Activated T-cell treated with anti-CD3 and anti-CD28 coated beads, Interleukin-2, amount 50 U/mL, for 24 hours (primary cell): ENCODE measurements around the gene SPPL2B.

Source experiments
- DNase-seq: peaks from one replicate; pipeline ENCODE4 v3.0.0-alpha.2; 2020
- H3K27ac Mint-ChIP-seq: 2 replicates; pipeline ENCODE4 v1.8.0; 2020; ENCODE audit warnings: mild to moderate bottlenecking, mixed read lengths
- H3K27me3 Mint-ChIP-seq: 2 replicates; pipeline ENCODE4 v1.8.0; 2020; ENCODE audit warnings: mixed read lengths
- H3K36me3 Mint-ChIP-seq: 2 replicates; pipeline ENCODE4 v1.8.0; 2020; ENCODE audit warnings: low read depth, mixed read lengths
- H3K4me1 Mint-ChIP-seq: 2 replicates; pipeline ENCODE4 v1.8.0; 2020; ENCODE audit warnings: low read depth, mixed read lengths
- H3K4me3 Mint-ChIP-seq: 2 replicates; pipeline ENCODE4 v1.8.0; 2020; ENCODE audit warnings: mild to moderate bottlenecking, moderate library complexity, mixed read lengths
- H3K9me3 Mint-ChIP-seq: 2 replicates; pipeline ENCODE4 v1.8.0; 2020; ENCODE audit warnings: mixed read lengths

The SPPL2B gene

DNA sequence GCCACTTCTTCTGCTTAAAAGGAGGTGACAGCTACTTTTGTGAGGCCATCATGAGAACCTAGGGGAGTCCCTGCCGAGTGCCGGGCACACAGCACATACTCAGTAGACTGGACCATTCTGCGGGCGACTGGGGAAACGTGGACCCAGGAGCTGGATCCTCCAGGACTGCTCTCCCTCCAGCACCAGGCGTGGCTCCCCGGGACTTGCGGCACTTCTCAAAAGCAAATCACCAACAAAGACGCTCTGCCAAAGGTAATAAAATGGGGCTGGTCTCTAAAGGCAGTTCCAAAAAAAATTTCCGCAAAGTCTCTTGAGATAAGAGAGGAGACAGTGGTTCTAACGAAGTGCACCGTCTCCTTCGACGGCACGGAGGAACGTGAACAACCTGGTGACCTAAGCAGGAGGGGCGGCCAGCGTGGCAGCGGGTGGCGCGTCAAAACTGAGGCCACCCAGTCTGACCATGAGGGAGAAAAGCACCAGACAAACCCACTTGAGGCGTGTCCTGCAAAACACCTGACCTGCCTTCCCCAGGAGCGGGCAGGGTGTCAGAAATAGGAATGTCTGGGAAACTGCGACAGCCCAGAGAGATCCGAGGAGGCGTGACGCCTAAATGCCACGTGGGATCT is 30.2 kb downstream of the SPPL2B start:
- peaks cover 6% of the 10 kb centered on the region for H3K27me3 Mint-ChIP-seq
- no peak for DNase-seq
- peaks cover 4% of the 10 kb centered on the region for H3K4me1 Mint-ChIP-seq
- no peak overlapping the region for H3K4me3 Mint-ChIP-seq
- peaks cover 4% of the 10 kb centered on the region for H3K36me3 Mint-ChIP-seq
- no peak overlapping the region for H3K27ac Mint-ChIP-seq
- H3K9me3 Mint-ChIP-seq = no peaks in the 10 kb centered on the region

GRCh38 chr19:2359992-2360685 is 31.7 kb downstream of the SPPL2B start, which contains the start of gene TMPRSS9:
TSS of gene TMPRSS9 (plus strand) at chr19:2360265. CDS start at chr19:2389786, 29,521 bp downstream.
- peaks cover 4% of the 10 kb centered on the region for H3K4me1 Mint-ChIP-seq
- H3K9me3 Mint-ChIP-seq = no peaks in the 10 kb centered on the region
- H3K4me3 Mint-ChIP-seq = no peak within 1 kb of the TSS
- H3K36me3 Mint-ChIP-seq = no peaks in the 10 kb centered on the region
- H3K27me3 Mint-ChIP-seq = peaks cover 16% of the 10 kb centered on the region
- peak within 1 kb of the TSS; percentile 16 for H3K27ac Mint-ChIP-seq
- no peak for DNase-seq

DNA sequence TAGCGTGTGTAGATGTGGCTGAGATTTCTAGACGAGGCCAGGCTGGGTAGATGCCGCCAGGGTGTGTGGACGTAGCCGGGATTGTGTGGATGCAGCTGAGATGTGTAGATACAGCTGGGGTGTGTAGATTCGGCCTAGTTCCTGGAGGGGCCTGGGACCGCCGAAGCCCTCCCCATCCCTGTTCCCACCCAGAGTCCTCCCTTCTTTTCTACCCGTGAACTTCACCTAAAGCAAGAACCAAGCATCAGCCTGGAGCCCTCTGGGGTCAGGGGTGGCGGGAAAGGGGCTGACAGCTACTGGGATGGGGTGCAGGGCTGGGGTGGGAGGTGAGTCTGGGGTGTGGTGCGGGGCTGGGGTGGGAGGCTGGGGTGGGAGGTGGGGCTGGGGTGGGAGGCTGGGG is 32.3 kb downstream of the SPPL2B start:
- no peak for DNase-seq
- Mint-ChIP-seq H3K27me3 (peaks cover 19% of the 10 kb centered on the region), H3K4me1 (peaks cover 4% of the 10 kb centered on the region), H3K36me3 (no peaks in the 10 kb centered on the region), H3K27ac (peak overlapping the region; percentile 16), H3K4me3 (no peak overlapping the region), H3K9me3 (no peaks in the 10 kb centered on the region)

DNA sequence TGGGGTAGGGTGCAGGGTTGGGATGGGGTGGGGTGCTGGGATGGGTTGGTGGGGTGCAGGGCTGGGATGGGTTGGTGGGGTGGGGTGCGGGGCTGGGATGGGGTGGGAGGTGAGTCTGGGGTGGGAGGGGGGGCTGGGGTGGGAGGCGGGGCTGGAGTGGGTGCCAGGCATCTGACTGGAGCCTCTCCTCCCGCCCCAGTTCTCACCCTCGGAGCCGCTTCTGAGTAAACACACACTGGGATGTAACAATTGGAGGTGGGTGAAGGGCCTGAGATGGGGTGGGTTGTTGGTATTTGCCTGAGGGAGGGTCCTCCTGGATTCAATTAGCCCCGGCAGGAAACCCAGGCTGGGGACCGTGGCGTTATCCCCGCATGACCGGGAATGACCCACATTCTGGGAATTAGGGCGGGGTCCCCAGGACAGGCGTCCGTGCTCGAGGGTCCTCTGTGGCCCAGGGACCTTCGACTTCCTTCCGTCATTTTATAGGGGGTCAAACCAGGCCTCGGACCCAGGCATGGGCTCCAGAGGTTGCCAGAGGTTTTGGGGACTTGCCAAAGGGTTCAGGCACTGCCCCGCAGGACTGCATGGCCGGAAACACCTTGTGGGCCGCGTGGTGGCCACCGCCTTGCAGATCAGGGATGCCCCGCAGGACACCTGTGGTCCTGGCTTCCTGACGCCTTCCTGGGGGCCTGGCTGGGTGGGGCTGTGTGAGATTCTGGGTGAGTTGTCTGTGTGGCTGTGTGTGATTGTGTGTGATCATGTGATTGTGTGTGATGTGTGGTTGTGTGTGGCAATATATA is 33.0 kb downstream of the SPPL2B start:
- no peaks in the 10 kb centered on the region for H3K9me3 Mint-ChIP-seq
- peaks cover 4% of the 10 kb centered on the region for H3K4me1 Mint-ChIP-seq
- no peak overlapping the region for H3K4me3 Mint-ChIP-seq
- no peak for DNase-seq
- H3K36me3 Mint-ChIP-seq = no peaks in the 10 kb centered on the region
- H3K27me3 Mint-ChIP-seq = peaks cover 19% of the 10 kb centered on the region
- no peak overlapping the region for H3K27ac Mint-ChIP-seq

GRCh38 chr19:2362046-2362969 is 33.8 kb downstream of the SPPL2B start:
- no peak for DNase-seq
- H3K27ac Mint-ChIP-seq = no peak overlapping the region
- peaks cover 19% of the 10 kb centered on the region for H3K27me3 Mint-ChIP-seq
- peaks cover 4% of the 10 kb centered on the region for H3K4me1 Mint-ChIP-seq
- H3K36me3 Mint-ChIP-seq = no peaks in the 10 kb centered on the region
- H3K9me3 Mint-ChIP-seq = no peaks in the 10 kb centered on the region
- H3K4me3 Mint-ChIP-seq = no peak overlapping the region

GRCh38 chr19:2362970-2363300 is 34.5 kb downstream of the SPPL2B start:
- H3K36me3 Mint-ChIP-seq = no peaks in the 10 kb centered on the region
- no peak overlapping the region for H3K4me3 Mint-ChIP-seq
- H3K27ac Mint-ChIP-seq = no peak overlapping the region
- H3K27me3 Mint-ChIP-seq = peaks cover 19% of the 10 kb centered on the region
- no peaks in the 10 kb centered on the region for H3K9me3 Mint-ChIP-seq
- peaks cover 4% of the 10 kb centered on the region for H3K4me1 Mint-ChIP-seq
- DNase-seq = no peak

GRCh38 chr19:2363419-2363818 is 34.9 kb downstream of the SPPL2B start:
- no peak for DNase-seq
- H3K27me3 Mint-ChIP-seq = peaks cover 22% of the 10 kb centered on the region
- H3K4me3 Mint-ChIP-seq = no peak overlapping the region
- no peaks in the 10 kb centered on the region for H3K36me3 Mint-ChIP-seq
- peaks cover 4% of the 10 kb centered on the region for H3K4me1 Mint-ChIP-seq
- H3K27ac Mint-ChIP-seq = no peak overlapping the region
- no peaks in the 10 kb centered on the region for H3K9me3 Mint-ChIP-seq

GRCh38 chr19:2365201-2365970 is 36.9 kb downstream of the SPPL2B start:
- Mint-ChIP-seq H3K36me3 (no peaks in the 10 kb centered on the region), H3K4me1 (peaks cover 4% of the 10 kb centered on the region), H3K27me3 (peaks cover 21% of the 10 kb centered on the region), H3K27ac (no peak overlapping the region), H3K4me3 (no peak overlapping the region), H3K9me3 (no peaks in the 10 kb centered on the region)
- no peak for DNase-seq

DNA sequence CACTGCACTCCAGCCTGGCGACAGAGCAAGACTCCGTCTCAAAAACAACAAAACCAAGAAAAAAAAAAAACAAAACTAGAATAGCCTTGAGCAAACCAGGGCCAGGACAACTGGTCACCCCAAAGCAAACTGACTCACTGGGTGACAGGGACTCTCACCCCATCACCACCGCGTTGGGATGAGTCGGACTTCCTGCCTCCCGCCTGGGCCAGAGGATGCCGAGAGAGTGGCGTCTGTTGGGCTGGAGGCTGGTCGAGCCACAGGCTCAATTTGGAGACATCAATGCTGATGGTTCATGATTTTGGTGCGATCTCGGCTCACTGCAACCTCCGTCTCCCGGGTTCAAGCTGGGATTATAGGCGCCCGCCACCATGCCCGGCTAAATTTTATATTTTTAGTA is 43.2 kb downstream of the SPPL2B start:
- Mint-ChIP-seq H3K9me3 (no peaks in the 10 kb centered on the region), H3K36me3 (no peaks in the 10 kb centered on the region), H3K4me3 (no peak overlapping the region), H3K4me1 (peaks cover 1% of the 10 kb centered on the region), H3K27me3 (peaks cover 3% of the 10 kb centered on the region), H3K27ac (no peak overlapping the region)
- DNase-seq = no peak

GRCh38 chr19:2372076-2372612 is 43.7 kb downstream of the SPPL2B start:
- Mint-ChIP-seq H3K27me3 (peaks cover 3% of the 10 kb centered on the region), H3K4me3 (no peak overlapping the region), H3K36me3 (no peaks in the 10 kb centered on the region), H3K27ac (no peak overlapping the region), H3K4me1 (peaks cover 1% of the 10 kb centered on the region), H3K9me3 (no peaks in the 10 kb centered on the region)
- no peak for DNase-seq

- no peak for DNase-seq
- peaks cover 4% of the 10 kb centered on the region for H3K9me3 Mint-ChIP-seq
- H3K4me3 Mint-ChIP-seq = no peak overlapping the region
- no peaks in the 10 kb centered on the region for H3K27me3 Mint-ChIP-seq
- H3K36me3 Mint-ChIP-seq = no peaks in the 10 kb centered on the region
- no peaks in the 10 kb centered on the region for H3K4me1 Mint-ChIP-seq
- no peak overlapping the region for H3K27ac Mint-ChIP-seq
Measured at GRCh38 chr19:2374808-2375207, 46.3 kb downstream of the SPPL2B start.

DNA sequence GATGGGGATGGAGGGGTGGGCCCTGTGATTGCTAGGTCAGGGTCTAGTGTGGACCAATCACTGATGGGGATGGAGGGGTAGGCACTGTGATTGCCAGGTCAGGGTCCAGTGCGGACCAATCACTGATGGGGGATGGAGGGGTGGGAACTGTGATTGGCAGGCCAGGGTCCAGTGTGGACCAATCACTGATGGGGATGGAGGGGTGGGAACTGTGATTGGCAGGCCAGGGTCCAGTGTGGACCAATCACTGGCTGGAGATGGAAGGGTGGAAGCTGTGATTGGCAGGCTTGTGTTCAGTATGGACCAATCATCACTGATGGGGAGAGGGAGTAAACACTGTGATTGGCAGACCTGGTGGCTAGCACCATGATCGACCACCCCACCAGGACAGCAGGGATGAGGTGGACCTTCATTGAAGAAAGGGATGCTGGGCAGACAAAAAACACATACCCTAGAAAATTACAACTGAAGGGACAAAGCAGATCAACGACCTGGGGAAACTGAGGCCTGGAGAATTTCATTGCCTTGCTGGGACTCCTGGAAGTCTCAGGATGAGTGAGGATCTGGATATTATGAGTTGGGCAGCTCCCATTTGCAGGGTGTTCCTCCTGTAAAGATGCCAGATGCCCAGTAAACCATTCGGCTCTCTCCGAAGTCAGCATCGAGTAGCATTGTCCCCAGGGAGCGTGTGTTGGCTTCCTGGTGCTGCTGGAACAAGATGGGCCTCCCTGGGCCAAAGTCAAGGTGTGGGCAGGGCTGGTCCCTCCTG is 47.1 kb downstream of the SPPL2B start:
- H3K4me1 Mint-ChIP-seq = no peaks in the 10 kb centered on the region
- H3K9me3 Mint-ChIP-seq = peaks cover 4% of the 10 kb centered on the region
- no peaks in the 10 kb centered on the region for H3K36me3 Mint-ChIP-seq
- H3K4me3 Mint-ChIP-seq = no peak overlapping the region
- H3K27ac Mint-ChIP-seq = no peak overlapping the region
- DNase-seq = no peak
- H3K27me3 Mint-ChIP-seq = no peaks in the 10 kb centered on the region
